Stimulated activated CD8-positive, alpha-beta memory T cell treated with anti-CD3 and anti-CD28 coated beads, Interleukin-12 subunit alpha, Interleukin-12 subunit beta, amount 100 ng/mL, for 1 hour (primary cell): ENCODE results near the gene THSD7B.
"Not testable (repeated sequence)": the region's sequence is repeated elsewhere in the genome, so short reads cannot be mapped to it uniquely, and the experiment has no call there.

Source experiments
- DNase-seq: peaks from one replicate; pipeline ENCODE4 v3.0.0-alpha.2; 2020; ENCODE audit warnings: low read depth

The THSD7B gene

DNA sequence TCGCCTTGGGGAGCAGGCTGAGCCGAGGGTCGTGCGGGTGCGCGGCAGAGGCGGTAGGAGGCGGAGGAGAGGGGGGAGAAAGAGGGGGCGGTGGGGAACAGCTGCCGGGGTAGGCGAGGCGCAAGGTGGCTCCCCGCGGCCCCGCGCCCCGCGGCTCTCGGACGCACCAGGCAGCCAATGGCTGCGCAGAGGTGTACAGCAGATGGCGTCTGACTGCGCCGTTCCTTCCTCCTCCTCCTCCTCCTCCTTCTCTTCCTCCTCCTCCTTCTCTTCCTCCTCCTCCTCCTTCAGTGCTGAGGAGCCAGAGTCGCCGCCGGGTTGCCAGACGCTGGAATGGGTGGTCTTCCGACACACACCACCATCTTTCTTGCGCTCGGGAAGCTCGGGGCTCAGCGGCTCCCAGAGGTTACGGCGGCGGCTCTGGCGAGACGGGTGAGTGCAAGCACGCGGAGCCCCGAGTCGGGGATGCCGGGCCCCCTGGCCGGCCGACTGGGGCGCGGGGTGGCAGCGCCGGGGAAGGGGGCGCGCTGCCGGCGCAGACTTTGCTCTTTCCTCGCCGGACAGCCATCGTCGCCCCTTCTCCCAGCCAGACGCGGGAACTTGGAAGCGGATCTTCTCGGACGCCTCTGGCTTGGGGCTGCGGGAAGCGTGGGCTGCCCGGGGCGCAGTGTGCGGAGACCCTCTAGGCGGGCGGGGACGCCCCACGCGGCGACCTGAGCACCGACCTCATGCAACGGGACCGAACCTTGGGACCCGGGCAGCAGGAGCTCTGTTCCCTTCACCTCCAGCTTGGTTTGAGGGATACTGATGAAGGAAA, at the start of gene THSD7B:
Gene THSD7B (plus strand): TSS at position 290 of the 817 bp plus-strand sequence. CDS start 116,634 bp downstream, outside the sequence.
- DNase-seq: no peak

- no peak for DNase-seq
Observed at GRCh38 chr2:136718273-136718672, 47.1 kb upstream of the THSD7B start.

GRCh38 chr2:136727973-136728699, 37.2 kb upstream of the THSD7B start:
- DNase-seq: no peak

GRCh38 chr2:136736236-136736635, 29.1 kb upstream of the THSD7B start:
- DNase-seq: no peak

- no peak for DNase-seq
Observed at GRCh38 chr2:136738044-136738443, 27.3 kb upstream of the THSD7B start.

GRCh38 chr2:136741471-136741870, 23.9 kb upstream of the THSD7B start:
- no peak for DNase-seq

DNA sequence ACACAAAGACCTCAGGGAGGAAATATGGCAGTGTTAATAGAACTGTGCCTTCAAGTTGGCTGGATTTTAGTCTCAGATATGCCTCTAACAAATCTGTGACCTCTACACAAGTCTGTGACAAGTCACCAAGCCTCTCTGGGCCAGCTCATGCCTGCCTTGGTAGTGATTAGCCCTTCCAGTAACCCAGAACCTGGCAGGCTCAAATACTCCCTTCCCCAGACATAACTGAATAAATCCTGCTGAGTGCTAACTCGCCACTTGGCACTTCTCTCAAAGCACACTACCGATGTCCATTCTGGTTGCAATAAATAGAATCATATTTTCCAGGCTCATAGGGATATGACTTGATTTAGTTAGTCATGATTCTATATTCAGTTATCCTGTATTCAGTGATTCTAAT, 15.3 kb upstream of the THSD7B start:
- DNase-seq: no peak

DNA sequence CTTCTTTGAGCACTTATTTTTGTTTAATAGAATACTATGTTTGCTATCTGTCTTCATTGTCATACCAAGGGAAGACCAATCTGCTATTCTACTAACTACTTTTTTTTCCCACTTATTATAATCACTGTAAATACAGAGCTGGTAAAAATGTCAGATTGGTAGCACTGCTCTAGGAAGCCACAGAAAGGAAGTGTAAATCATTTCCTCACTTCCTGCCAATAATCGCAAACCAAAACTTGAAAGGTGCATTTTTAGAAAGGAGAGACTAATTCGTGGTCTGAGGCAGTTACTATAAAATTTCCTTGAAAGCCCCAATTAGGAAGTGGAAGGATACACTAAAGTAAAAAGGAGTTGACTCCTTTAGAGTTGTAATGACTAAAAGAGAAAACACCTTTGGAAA, 13.9 kb upstream of the THSD7B start:
- DNase-seq: no peak

DNA sequence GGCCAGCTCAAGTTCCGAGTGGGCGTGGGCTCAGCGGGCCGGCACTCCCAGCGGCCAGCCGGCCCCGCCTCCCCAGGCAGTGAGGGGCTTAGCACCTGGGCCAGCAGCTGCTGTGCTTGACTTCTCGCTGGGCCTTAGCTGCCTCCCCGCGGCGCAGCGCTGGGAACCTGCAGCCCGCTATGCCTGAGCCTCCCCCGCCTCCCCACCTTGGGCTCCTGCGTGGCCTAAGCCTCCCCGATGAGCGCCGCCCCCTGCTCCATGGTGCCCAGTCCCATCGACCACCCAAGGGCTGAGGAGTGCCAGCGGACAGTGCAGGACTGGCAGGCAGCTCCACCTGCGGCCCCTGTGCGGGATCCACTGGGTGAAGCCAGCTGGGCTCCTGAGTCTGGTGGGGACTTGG, 6.8 kb upstream of the THSD7B start:
- not testable (repeated sequence) for DNase-seq

DNA sequence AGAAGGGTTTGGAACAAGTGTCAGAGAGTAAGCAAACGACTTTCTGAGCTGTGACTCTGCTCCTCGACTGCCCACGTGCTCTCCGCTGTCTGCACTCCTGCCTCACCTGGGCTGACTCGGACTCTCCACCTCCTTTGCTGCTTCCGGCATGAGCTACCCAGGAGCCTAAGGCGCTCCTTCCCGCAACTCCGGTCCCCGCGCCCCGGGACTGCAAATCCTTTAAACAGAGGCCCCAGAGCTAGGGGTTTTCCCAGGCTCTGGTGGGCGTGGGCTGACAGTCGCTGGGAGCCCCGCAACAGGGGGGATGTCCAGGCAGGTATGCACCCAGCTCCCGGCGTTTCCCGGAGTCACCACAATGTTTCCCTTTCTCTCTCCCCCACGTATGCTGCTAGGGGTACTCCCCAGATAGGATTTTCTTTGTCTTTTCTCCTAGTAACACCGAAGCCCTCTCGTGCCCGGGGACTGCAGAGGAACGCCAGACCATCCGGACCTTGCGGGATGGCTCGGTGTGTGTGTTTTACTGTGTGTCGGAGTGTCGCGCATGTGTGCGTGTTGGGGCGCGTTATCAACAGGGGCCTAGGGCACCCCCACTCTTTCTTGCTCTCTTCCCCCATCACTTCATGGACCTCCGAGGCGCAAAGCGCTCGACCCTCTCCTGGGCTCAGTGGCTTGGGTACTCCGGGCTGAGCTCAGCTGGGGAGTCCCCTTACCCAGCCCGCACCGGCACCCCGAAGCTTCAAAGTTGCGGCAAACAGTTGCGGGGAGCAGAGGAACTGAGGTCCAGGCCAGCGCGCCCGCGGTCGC, 691 bp upstream of the THSD7B start:
- no peak for DNase-seq

GRCh38 chr2:136766073-136766404, 694 bp downstream of the THSD7B start:
- DNase-seq: no peak

DNA sequence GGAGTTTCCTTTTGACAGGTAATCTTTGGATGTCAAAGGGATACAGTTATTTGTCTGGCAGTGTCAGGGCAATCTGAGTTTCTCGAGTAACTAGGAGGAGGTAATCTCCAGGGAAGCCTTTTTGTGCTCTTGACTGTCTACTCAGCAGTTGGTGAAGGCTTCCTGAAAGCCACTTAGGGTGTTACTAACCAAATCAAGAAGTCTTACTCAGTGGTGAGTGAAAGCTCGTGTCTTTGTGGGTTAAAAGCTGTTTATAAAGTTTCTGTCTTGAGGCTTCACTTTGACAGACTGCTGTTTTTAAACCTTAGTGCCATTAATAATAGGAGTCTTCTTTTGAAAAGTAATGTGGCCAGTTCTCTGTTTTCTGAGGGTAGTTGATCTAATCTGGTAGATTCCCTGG, 1.7 kb downstream of the THSD7B start:
- no peak for DNase-seq

DNA sequence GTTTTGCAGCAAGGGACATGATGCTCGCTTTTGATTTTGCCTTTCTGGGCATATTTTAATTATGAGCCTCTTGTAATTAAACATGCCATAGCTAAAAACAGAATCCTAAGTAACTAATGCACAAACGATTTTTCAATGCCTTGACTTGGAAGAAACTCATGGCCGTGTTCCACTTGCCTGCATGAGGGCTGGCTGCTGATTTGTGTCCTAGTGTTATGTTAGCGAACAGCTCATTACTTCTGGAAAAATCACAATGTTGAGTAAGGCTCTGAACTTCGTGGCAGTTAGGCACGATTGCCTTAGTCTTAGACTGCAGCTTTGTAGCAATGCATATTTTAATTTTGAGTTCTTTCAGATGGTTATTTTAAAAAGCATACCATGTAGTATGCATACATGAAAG, 4.5 kb downstream of the THSD7B start:
- no peak for DNase-seq

DNA sequence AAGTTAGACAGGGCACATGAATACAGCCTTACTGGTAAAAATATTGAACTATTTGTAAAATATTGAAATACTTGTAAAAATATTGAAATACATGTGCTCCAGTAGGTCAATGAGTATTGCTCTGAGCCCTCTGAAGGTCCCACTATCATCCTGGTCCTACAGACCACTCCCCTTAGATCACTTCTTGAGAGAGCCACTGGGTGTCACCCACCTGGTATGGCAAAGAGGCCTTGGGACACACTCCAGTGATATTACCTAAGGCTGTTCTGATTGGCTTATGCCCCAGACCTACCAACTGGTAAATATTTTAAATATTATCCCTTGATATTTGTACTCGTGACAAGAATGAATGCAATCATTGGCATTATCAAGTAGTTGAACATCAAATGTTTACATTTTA, 5.0 kb downstream of the THSD7B start:
- DNase-seq: no peak

DNA sequence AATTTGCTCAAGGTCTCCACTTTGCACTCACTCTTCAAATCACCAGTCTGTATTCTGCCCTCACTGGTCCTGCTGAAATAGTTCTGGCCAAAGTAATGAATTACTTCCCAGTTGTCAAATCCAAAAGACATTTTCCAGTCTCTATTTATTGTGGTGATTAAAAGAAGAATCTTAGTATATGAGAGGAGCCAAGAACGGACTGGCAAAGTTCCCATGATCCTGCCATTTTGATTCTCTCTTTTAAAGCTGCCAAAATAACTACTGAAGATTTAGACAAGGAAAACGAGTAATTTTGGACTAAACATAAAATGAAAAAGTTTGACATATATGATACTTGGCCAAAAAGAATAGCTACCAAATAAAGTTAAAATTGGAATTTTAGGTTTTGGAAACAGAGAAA, 12.0 kb downstream of the THSD7B start:
- no peak for DNase-seq

DNA sequence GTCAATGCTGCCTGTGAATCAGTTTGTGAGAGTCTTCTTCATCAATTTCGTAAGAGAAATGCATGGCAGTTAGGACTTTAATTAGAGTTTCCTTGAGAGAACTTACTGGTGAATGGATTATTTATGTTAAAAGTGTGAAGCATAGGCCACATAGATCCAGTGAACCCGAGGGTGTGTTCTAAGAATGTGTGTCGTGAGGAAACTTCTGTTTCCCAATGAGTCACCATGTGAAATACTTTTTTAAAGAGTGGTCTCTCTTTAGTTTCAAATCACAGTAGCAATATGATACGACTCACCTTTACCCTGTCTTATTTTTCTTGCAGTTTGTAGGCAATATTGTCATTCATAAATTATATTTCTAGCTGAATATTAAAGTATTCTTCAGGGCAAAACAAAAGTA, 18.5 kb downstream of the THSD7B start:
- DNase-seq: no peak

DNA sequence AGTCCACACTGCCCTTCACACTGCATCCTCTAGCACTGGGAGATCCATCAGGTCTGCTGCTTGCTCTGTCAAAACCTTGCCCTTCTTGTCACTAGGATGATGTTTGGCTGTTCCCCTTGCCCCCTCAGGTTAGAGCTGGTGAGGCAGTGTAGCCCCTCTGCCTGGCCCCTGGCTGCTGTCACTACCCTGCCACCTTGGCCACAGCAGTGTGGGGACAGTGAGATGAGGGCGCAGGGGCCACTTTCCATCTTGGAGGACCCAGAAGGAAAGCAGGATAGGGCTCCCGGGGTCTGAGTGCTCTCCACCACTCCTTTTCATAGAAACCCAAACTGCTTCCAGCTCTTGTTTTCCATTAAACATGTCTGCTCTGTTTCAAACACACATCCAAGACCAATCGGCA, 19.9 kb downstream of the THSD7B start:
- no peak for DNase-seq

DNA sequence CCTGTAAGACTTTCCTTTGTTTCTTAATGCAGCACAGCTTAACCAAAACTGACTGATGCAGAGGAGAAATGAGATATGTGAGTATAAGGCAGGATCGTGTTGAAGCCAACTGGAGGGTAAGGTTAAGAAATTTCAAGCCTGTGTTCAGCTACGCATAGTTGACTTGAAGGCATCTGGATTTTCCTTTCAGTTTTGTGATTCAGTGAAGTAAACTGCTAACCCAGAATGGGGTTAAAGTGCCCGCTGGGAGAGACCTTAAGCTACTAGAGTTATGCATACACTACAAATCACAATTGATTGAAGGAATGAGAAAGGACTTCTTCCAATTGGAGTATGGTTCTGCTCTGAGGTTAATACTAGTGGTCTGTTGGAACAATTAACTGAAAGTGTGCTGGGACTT, 22.6 kb downstream of the THSD7B start:
- no peak for DNase-seq

DNA sequence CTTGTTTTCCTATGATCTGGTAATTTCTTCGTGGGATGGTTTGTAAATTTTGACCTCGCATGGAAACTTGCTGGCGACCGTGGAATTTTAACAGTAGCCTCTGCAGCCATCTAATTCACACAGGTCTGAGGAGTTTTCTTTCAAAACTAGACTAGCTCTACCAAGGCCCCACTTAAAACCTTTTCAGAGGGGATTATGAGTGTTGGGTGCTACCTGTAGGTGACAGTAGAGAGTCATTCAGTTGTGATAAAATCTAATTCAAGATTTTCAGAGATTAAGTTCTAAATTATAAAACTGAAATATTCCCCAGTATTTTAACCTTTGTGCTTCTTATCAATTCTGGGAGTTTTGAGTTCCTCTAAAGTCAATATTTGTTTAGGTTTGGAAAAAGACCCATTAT, 31.0 kb downstream of the THSD7B start:
- DNase-seq: no peak

DNA sequence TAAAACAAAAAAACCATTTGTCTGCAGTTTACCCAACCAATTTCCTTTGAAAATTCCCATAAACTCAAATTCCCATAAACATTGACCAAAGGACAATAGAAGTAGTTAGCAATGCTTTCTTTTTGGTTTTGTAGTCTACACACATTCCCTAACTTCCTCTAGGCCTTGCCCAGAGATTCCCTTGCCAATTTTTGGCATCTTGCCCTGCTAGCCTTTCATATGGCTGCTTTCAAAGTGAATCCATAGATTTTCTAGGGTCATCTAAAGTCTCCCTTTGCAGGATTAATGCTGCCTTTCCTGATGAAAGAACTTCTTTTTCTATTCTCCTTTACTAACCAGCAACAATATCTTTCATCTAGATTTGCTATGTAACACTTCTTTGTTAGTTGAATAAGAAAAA, 33.4 kb downstream of the THSD7B start:
- DNase-seq: no peak

DNA sequence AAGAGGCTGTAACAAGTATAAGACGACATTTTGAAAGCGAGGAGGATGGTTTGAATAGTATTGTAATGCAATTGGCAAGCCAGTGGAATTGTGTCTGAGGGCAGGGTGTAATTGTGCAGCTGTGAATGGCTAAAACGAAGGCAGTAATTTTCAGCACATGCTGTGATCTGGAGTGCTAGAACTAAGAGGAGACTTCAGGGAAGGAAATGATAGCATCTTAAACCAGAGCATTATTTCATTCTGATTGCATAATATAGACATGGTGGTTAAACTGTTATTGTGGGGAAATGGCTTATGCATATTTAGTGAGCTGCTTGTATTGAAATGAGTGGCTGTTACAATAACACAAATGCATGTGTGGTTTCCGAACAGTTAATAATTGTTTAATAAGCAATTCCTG, 36.3 kb downstream of the THSD7B start:
- DNase-seq: no peak

DNA sequence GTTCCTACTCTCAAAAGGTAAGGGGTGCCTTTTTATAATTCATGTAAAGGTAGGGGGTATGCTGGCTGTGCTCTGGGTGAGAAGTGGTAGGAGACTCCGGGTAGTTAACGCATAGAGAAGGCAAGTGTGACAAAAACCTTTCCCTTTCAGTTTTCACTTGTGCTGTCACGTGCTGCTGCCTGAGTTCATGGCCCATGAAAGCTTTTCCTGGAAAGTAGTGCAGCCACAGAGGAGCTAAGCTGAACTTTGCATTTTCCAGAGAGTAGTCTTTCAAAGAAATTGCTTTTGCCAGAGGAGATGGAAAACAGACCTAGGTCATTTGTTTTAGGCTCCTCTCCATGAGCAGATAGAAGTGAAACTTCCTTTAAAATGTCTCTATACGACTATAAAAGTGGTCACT, 44.7 kb downstream of the THSD7B start:
- no peak for DNase-seq

DNA sequence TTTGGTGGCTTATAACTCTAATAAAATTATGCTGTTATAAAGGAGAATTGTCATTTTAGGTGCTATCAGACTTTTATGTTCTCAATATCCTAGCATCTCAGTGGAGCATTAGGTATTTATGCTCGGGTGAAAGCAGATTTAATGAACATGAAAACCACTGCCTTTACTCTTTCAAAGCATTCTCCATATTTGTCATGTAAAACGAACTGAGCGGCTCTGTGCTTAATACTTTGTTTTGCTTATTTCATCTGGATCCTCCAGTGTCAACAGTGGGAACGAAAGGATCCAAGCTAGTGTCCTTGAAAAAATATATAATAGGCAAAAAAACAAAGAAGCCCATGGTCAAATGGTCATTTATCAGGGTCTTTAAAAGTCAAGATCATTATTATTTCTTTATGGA, 53.5 kb downstream of the THSD7B start:
- no peak for DNase-seq
